Cardiac septum (tissue), 1 donor: Measurements from ENCODE around the gene RSAD1. TPM values are rescaled to one million over a fixed set of nuclear protein-coding genes. Genes with fewer than 3 reads are reported as not detected.

Experiments
- DNase-seq: peaks from one replicate; pipeline ENCODE4 v3.0.0-alpha.2; 2020; ENCODE audit warnings: low spot score
- intact Hi-C: fragments of 100-400 bp; cut with DNase I; formaldehyde crosslinking; loops from one replicate; pipeline ENCODE4 v1.14.0; 2022
- long read RNA-seq: library from polyadenylated mRNA; unstranded; transcript quantifications from one replicate; pipeline ENCODE4 v2.0.0, GENCODE V29; 2021
- total RNA-seq: library from RNA; stranded (reverse); fragmentation: NEBNext Ultra II Directional; extraction: Animal tissue kit (Norgen Biotek cat#: 25700); gene quantifications from one replicate; pipeline ENCODE4 v1.2.1, GENCODE V29; 2021
- donor health status: DM: no; HTN: no; CAD: no.

Gene RSAD1
- total RNA-seq = 35.4 TPM
- long read RNA-seq, transcript RSAD1-201 (9 exons, 2,528 nt) = major isoform, 25 of 44 reads
- long read RNA-seq, partial matches to known transcripts = 9 of 44 reads
- long read RNA-seq, other reads (novel, unspliced or antisense) = 9 of 44 reads

GRCh38 chr17:50478391-50479381 is at the start of gene RSAD1:
Gene RSAD1, plus strand, starts transcription at chr17:50478860. Its CDS starts 25 bp downstream, at chr17:50478885.
- DNase-seq = peak; percentile 92
- intact Hi-C loops = no loop called here

- no peak for DNase-seq
- intact Hi-C loops = no loop called here
Measured at GRCh38 chr17:50429793-50430192, 48.9 kb upstream of the RSAD1 start.

- intact Hi-C loops = no loop called here
Measured at GRCh38 chr17:50430821-50431618, 47.6 kb upstream of the RSAD1 start.

GRCh38 chr17:50432125-50432762 is 46.4 kb upstream of the RSAD1 start:
- intact Hi-C loops = no loop called here

More at GRCh38 chr17:50430821-50431618, 47.6 kb upstream of the RSAD1 start:
- no peak for DNase-seq

GRCh38 chr17:50437409-50437808 is 41.3 kb upstream of the RSAD1 start:
- no peak for DNase-seq
- intact Hi-C loops = no loop called here

More at GRCh38 chr17:50432125-50432762, 46.4 kb upstream of the RSAD1 start:
- no peak for DNase-seq

- intact Hi-C loops = no loop called here
- DNase-seq = no peak
Measured at GRCh38 chr17:50439008-50439407, 39.7 kb upstream of the RSAD1 start.

GRCh38 chr17:50440172-50440837 is 38.4 kb upstream of the RSAD1 start:
- no peak for DNase-seq
- intact Hi-C loops = no loop called here

- DNase-seq = no peak
Measured at GRCh38 chr17:50440838-50441829, 37.5 kb upstream of the RSAD1 start.

GRCh38 chr17:50443505-50443974 is 35.1 kb upstream of the RSAD1 start:
- intact Hi-C loops = no loop called here
- no peak for DNase-seq

More at GRCh38 chr17:50440838-50441829, 37.5 kb upstream of the RSAD1 start:
- intact Hi-C loops = no loop called here

- no peak for DNase-seq
- intact Hi-C loops = no loop called here
Measured at GRCh38 chr17:50444841-50445715, 33.6 kb upstream of the RSAD1 start.

GRCh38 chr17:50445730-50446325 is 32.8 kb upstream of the RSAD1 start:
- intact Hi-C loops = no loop called here
- DNase-seq = no peak

- intact Hi-C loops = no loop called here
- no peak for DNase-seq
Measured at GRCh38 chr17:50447870-50448595, 30.6 kb upstream of the RSAD1 start.

- no peak for DNase-seq
- intact Hi-C loops = no loop called here
Measured at GRCh38 chr17:50448643-50449042, 30.0 kb upstream of the RSAD1 start.

GRCh38 chr17:50451943-50452629 is 26.6 kb upstream of the RSAD1 start:
- intact Hi-C loops = no loop called here
- DNase-seq = no peak

- intact Hi-C loops = no loop called here
- DNase-seq = no peak
Measured at GRCh38 chr17:50452630-50453300, 25.9 kb upstream of the RSAD1 start.
